ENCODE results near the gene PTK6. TPM values are rescaled to one million over a fixed set of nuclear protein-coding genes. Genes with fewer than 3 reads are reported as not detected.
A peak's percentile ranks its signal among the peaks of the same experiment; 100 is the strongest.

Gene PTK6
- total and polyA plus RNA-seq, 5 donors from 2014 or later: 0.15 to 0.21 (median 0.19) TPM; not detected in 1

DNA sequence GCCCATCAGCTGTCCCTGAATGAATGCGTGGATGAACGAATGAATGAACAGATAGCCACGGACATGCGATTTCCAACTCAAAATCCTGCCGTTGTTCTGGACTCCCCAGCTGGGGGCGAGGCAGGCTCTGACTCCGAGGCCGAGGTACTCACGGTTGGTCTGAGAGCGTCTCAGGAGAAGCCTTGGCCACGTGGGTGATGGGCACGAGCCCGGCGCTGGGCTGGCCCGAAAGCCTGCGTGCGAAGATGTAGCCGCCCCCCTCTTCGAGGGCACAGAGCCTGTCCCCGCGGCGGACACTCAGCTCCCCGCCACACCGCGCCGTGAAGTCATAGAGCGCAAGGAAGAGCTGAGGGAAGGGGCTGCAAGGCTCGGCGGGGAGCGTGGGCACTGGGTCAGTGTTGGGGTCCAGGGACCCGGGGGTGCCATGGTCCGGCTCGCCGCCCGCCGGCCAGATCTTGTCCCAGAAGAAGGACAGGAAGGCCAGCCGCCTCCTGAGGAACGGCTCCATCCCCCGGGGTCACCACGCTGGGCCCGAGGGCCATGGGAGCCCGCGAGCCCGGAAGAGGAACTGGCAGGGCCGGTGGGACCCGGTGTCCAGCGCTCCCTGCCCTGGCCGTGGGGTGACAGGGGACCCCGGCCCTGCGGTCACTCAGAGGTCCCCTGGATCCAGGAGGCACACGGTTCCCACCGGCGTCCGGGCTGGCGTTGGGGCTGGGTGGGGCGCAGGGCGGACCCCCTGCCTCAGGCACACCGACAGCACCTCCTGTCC is 10.0 kb upstream of the PTK6 start:
- Histone ChIP-seq H3K27me3 (ENCODE audit: control insufficient read depth, insufficient read depth, low read length) (no peaks in the 10 kb centered on the region), H3K4me3 (ENCODE audit: low read depth, low read length) (no peak overlapping the region), H3K36me3 (ENCODE audit: control insufficient read depth, insufficient read depth, low read length) (no peaks in the 10 kb centered on the region), H3K4me1 (ENCODE audit: control insufficient read depth, insufficient read depth, low read length, poor library complexity, severe bottlenecking) (peaks cover 3% of the 10 kb centered on the region), H3K9me3 (ENCODE audit: control insufficient read depth in 2 of 2, low read length in 2 of 2) (no peaks in the 10 kb centered on the region), H3K27ac (ENCODE audit: insufficient read depth, low read length, poor library complexity, severe bottlenecking) (no peak overlapping the region)
- ATAC-seq (ENCODE audit: low read depth in 2 of 2) (no peak), DNase-seq (no peak)
- Mint-ChIP-seq H3K4me1 (peaks cover 2 to 16% (median 10%) of the 10 kb centered on the region in 4 donors), H3K27ac (peak overlapping the region in 1 of 3 donors; percentile 4), H3K36me3 (no peaks in the 10 kb centered on the region), H3K27me3 (peaks cover 16% of the 10 kb centered on the region), H3K4me3 (peak overlapping the region in 1 of 4 donors; percentile 29), H3K9me3 (no peaks in the 10 kb centered on the region)

GRCh38 chr20:63546256-63546955 is 9.2 kb upstream of the PTK6 start:
- H3K27me3 ChIP-seq (ENCODE audit: control insufficient read depth, insufficient read depth, low read length): no peaks in the 10 kb centered on the region
- no peak overlapping the region for H3K4me3 ChIP-seq (ENCODE audit: low read depth, low read length)
- no peak overlapping the region for H3K27ac ChIP-seq (ENCODE audit: insufficient read depth, low read length, poor library complexity, severe bottlenecking)
- H3K36me3 ChIP-seq (ENCODE audit: control insufficient read depth, insufficient read depth, low read length): no peaks in the 10 kb centered on the region
- Mint-ChIP-seq H3K36me3 (no peaks in the 10 kb centered on the region), H3K27ac (no peak overlapping the region), H3K4me3 (peak overlapping the region in 2 of 4 donors; percentile 11 to 51), H3K27me3 (peaks cover 16% of the 10 kb centered on the region), H3K9me3 (no peaks in the 10 kb centered on the region), H3K4me1 (peaks cover 2 to 16% (median 8%) of the 10 kb centered on the region in 4 donors)
- ATAC-seq (ENCODE audit: low read depth in 2 of 2): no peak
- no peaks in the 10 kb centered on the region for H3K4me1 ChIP-seq (ENCODE audit: control insufficient read depth, insufficient read depth, low read length, poor library complexity, severe bottlenecking)
- no peak for DNase-seq
- H3K9me3 ChIP-seq (ENCODE audit: control insufficient read depth in 2 of 2, low read length in 2 of 2): no peaks in the 10 kb centered on the region

- Histone ChIP-seq H3K4me3 (ENCODE audit: low read depth, low read length) (no peak overlapping the region), H3K4me1 (ENCODE audit: control insufficient read depth, insufficient read depth, low read length, poor library complexity, severe bottlenecking) (no peaks in the 10 kb centered on the region), H3K36me3 (ENCODE audit: control insufficient read depth, insufficient read depth, low read length) (no peaks in the 10 kb centered on the region), H3K9me3 (ENCODE audit: control insufficient read depth in 2 of 2, low read length in 2 of 2) (no peaks in the 10 kb centered on the region), H3K27ac (ENCODE audit: insufficient read depth, low read length, poor library complexity, severe bottlenecking) (no peak overlapping the region), H3K27me3 (ENCODE audit: control insufficient read depth, insufficient read depth, low read length) (no peaks in the 10 kb centered on the region)
- Mint-ChIP-seq H3K9me3 (no peaks in the 10 kb centered on the region), H3K4me3 (peak overlapping the region in 1 of 4 donors; percentile 51), H3K36me3 (no peaks in the 10 kb centered on the region), H3K27ac (no peak overlapping the region), H3K4me1 (peaks cover 2 to 16% (median 6%) of the 10 kb centered on the region in 4 donors), H3K27me3 (peaks cover 16% of the 10 kb centered on the region)
- ATAC-seq (ENCODE audit: low read depth in 2 of 2): no peak
- DNase-seq: no peak
Observed at GRCh38 chr20:63545814-63546213, 8.6 kb upstream of the PTK6 start.

DNA sequence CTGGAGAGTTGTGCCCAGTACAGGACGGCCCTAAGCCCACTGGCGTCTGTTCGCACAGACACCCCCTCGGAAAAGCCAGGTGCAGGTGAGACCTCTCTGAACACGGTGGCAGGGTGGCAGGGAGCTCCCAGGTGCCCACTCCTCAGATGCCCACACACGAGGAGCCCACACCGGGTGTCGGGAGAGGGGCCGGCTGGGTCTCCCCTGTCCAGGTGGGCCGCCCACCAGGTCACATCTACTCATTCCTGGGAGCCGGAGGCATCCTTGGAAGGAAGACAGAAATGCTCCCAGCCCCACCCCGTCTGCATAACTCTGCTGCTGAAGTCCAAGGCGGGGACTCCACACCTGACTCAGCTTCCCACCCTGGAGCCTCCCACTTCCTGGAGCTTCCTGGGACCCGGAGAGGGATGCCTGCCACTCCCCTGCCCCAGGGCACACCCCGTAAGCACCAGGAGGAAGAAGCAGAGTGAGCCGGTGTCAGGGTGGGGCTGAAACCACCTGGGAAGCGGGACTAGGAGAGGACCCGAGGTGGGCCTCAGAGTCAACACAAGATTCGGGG is 7.9 kb upstream of the PTK6 start:
- Histone ChIP-seq H3K36me3 (ENCODE audit: control insufficient read depth, insufficient read depth, low read length) (no peaks in the 10 kb centered on the region), H3K27ac (ENCODE audit: insufficient read depth, low read length, poor library complexity, severe bottlenecking) (no peak overlapping the region), H3K9me3 (ENCODE audit: control insufficient read depth in 2 of 2, low read length in 2 of 2) (no peaks in the 10 kb centered on the region), H3K4me3 (ENCODE audit: low read depth, low read length) (no peak overlapping the region), H3K4me1 (ENCODE audit: control insufficient read depth, insufficient read depth, low read length, poor library complexity, severe bottlenecking) (no peaks in the 10 kb centered on the region), H3K27me3 (ENCODE audit: control insufficient read depth, insufficient read depth, low read length) (no peaks in the 10 kb centered on the region)
- Mint-ChIP-seq H3K36me3 (no peaks in the 10 kb centered on the region), H3K4me3 (peak overlapping the region in 1 of 4 donors; percentile 51), H3K4me1 (peaks cover 2 to 16% (median 6%) of the 10 kb centered on the region in 4 donors), H3K27me3 (peaks cover 13% of the 10 kb centered on the region), H3K27ac (no peak overlapping the region), H3K9me3 (no peaks in the 10 kb centered on the region)
- DNase-seq: no peak
- no peak for ATAC-seq (ENCODE audit: low read depth in 2 of 2)

- no peak for ATAC-seq (ENCODE audit: low read depth in 2 of 2)
- no peaks in the 10 kb centered on the region for H3K27me3 ChIP-seq (ENCODE audit: control insufficient read depth, insufficient read depth, low read length)
Observed at GRCh38 chr20:63544241-63544957, 7.2 kb upstream of the PTK6 start.

GRCh38 chr20:63543733-63544132 is 6.6 kb upstream of the PTK6 start:
- Histone ChIP-seq H3K36me3 (ENCODE audit: control insufficient read depth, insufficient read depth, low read length) (no peaks in the 10 kb centered on the region), H3K27me3 (ENCODE audit: control insufficient read depth, insufficient read depth, low read length) (no peaks in the 10 kb centered on the region), H3K9me3 (ENCODE audit: control insufficient read depth in 2 of 2, low read length in 2 of 2) (no peaks in the 10 kb centered on the region), H3K27ac (ENCODE audit: insufficient read depth, low read length, poor library complexity, severe bottlenecking) (no peak overlapping the region), H3K4me3 (ENCODE audit: low read depth, low read length) (no peak overlapping the region), H3K4me1 (ENCODE audit: control insufficient read depth, insufficient read depth, low read length, poor library complexity, severe bottlenecking) (peaks cover 3% of the 10 kb centered on the region)
- Mint-ChIP-seq H3K4me3 (peak overlapping the region in 1 of 4 donors; percentile 72), H3K36me3 (no peaks in the 10 kb centered on the region), H3K27me3 (peaks cover 4% of the 10 kb centered on the region), H3K27ac (no peak overlapping the region), H3K9me3 (no peaks in the 10 kb centered on the region), H3K4me1 (peaks cover 2 to 12% (median 5%) of the 10 kb centered on the region in 4 donors)
- DNase-seq: no peak
- ATAC-seq (ENCODE audit: low read depth in 2 of 2): no peak

More at GRCh38 chr20:63544241-63544957, 7.2 kb upstream of the PTK6 start:
- Histone ChIP-seq H3K27ac (ENCODE audit: insufficient read depth, low read length, poor library complexity, severe bottlenecking) (no peak overlapping the region), H3K36me3 (ENCODE audit: control insufficient read depth, insufficient read depth, low read length) (no peaks in the 10 kb centered on the region), H3K4me1 (ENCODE audit: control insufficient read depth, insufficient read depth, low read length, poor library complexity, severe bottlenecking) (no peaks in the 10 kb centered on the region), H3K9me3 (ENCODE audit: control insufficient read depth in 2 of 2, low read length in 2 of 2) (no peaks in the 10 kb centered on the region), H3K4me3 (ENCODE audit: low read depth, low read length) (no peak overlapping the region)
- Mint-ChIP-seq H3K27me3 (peaks cover 6% of the 10 kb centered on the region), H3K4me3 (no peak overlapping the region), H3K27ac (no peak overlapping the region), H3K36me3 (no peaks in the 10 kb centered on the region), H3K9me3 (no peaks in the 10 kb centered on the region), H3K4me1 (peaks cover 2 to 15% (median 5%) of the 10 kb centered on the region in 4 donors)
- DNase-seq: no peak

DNA sequence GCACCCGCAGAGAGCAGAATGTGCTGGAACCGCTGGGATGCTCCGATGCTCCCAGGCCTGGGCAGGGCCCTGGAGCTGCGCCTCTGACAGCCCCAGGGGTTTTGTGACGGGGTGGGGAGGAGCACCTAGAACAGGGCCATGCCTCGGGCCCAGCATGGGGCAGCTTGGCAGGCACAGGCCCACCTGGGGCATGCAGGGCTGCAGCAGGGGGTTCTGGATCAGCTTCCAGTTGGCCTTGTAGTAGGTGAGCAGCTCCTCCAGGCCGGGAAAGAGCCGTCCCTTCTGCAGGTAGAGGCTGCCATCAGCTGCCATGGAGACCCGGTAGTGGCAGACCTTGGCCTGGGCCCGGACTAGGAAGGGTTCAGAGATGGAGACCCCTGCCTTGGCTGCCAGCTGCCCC is 6.0 kb upstream of the PTK6 start:
- Mint-ChIP-seq H3K27ac (peak overlapping the region in 1 of 3 donors; percentile 53), H3K4me3 (no peak overlapping the region), H3K4me1 (peaks cover 2 to 12% (median 5%) of the 10 kb centered on the region in 4 donors), H3K36me3 (no peaks in the 10 kb centered on the region), H3K27me3 (peaks cover 4% of the 10 kb centered on the region), H3K9me3 (no peaks in the 10 kb centered on the region)
- no peaks in the 10 kb centered on the region for H3K36me3 ChIP-seq (ENCODE audit: control insufficient read depth, insufficient read depth, low read length)
- ATAC-seq (ENCODE audit: low read depth in 2 of 2) (no peak), DNase-seq (no peak)
- H3K27ac ChIP-seq (ENCODE audit: insufficient read depth, low read length, poor library complexity, severe bottlenecking): no peak overlapping the region
- H3K4me1 ChIP-seq (ENCODE audit: control insufficient read depth, insufficient read depth, low read length, poor library complexity, severe bottlenecking): peaks cover 9% of the 10 kb centered on the region
- no peaks in the 10 kb centered on the region for H3K27me3 ChIP-seq (ENCODE audit: control insufficient read depth, insufficient read depth, low read length)
- H3K4me3 ChIP-seq (ENCODE audit: low read depth, low read length): no peak overlapping the region
- H3K9me3 ChIP-seq (ENCODE audit: control insufficient read depth in 2 of 2, low read length in 2 of 2): no peaks in the 10 kb centered on the region
